Right atrium auricular region (tissue), 2 donors: ENCODE data around the gene RHOT1. TPM values are rescaled to one million over a fixed set of nuclear protein-coding genes. Genes with fewer than 3 reads are reported as not detected.
A peak's percentile ranks its signal among the peaks of the same experiment; 100 is the strongest.
"Not testable (repeated sequence)": the region's sequence is repeated elsewhere in the genome, so short reads cannot be mapped to it uniquely, and the experiment has no call there.

ENCODE experiments used
- DNase-seq: peaks from one replicate; pipeline ENCODE4 v3.0.0-alpha.2; 2019; ENCODE audit warnings: low spot score
- H3K27ac ChIP-seq, 2 donors: fragments of 200-600 bp; sonication (generic); 1 replicate in 1 of 2; 2 replicates in 1 of 2; pipeline ENCODE4 v1.5.1; 2016 to 2019
- H3K27me3 ChIP-seq, 2 donors: fragments of 200-600 bp; sonication (generic); one replicate each; pipeline versions ENCODE4 v1.5.1 to v1.6.0; 2017 to 2019
- H3K36me3 ChIP-seq: fragments of 200-600 bp; sonication (generic); one replicate; pipeline ENCODE4 v1.5.1; 2016
- H3K4me1 ChIP-seq, 2 donors: fragments of 200-600 bp; sonication (generic); one replicate each; pipeline versions ENCODE4 v1.5.1 to v1.6.0; 2017 to 2019
- H3K4me3 ChIP-seq, 2 donors: fragments of 200-600 bp; sonication (generic); 1 replicate in 1 of 2; 2 replicates in 1 of 2; pipeline ENCODE4 v1.5.1; 2017 to 2019; ENCODE audit warnings: mild to moderate bottlenecking in 1 of 2, moderate library complexity in 1 of 2
- H3K9me3 ChIP-seq, 2 donors: fragments of 200-600 bp; sonication (generic); one replicate each; pipeline ENCODE4 v1.5.1; 2019
- CTCF ChIP-seq, 2 donors: fragments of 200-600 bp; sonication (generic); IDR thresholded peaks; one replicate each; pipeline ENCODE4 v1.5.1; 2019; ENCODE audit warnings: antibody characterized with exemption in 2 of 2
- total RNA-seq, 2 donors: library from RNA; depleted of rRNA; stranded (reverse); fragments of >200 nt; gene quantifications; one replicate each; pipeline ENCODE4 v1.1.0, GENCODE V29; 2016

Gene RHOT1
- total RNA-seq, 2 donors from 2014 or later, result 39.6 to 51.0 TPM

- no peak for TF ChIP-seq CTCF (IDR thresholded peaks at IDR 0.05)
- Histone ChIP-seq H3K27me3 (no peaks in the 10 kb centered on the region), H3K27ac (no peak overlapping the region), H3K9me3 (no peaks in the 10 kb centered on the region), H3K36me3 (no peaks in the 10 kb centered on the region), H3K4me1 (no peaks in the 10 kb centered on the region), H3K4me3 (no peak overlapping the region)
- DNase-seq, result no peak
These were observed 38.7 kb upstream of the RHOT1 start for GRCh38 chr17:32103476-32104113.

- DNase-seq, result no peak
- no peak overlapping the region for H3K27ac ChIP-seq
- H3K4me3 ChIP-seq, result no peak overlapping the region
- H3K36me3 ChIP-seq, result no peaks in the 10 kb centered on the region
- H3K9me3 ChIP-seq, result no peaks in the 10 kb centered on the region
- no peaks in the 10 kb centered on the region for H3K4me1 ChIP-seq
- TF ChIP-seq CTCF (IDR thresholded peaks at IDR 0.05), result no peak
- H3K27me3 ChIP-seq, result no peaks in the 10 kb centered on the region
These were observed 38.1 kb upstream of the RHOT1 start for GRCh38 chr17:32104158-32104557.

GRCh38 chr17:32106471-32106981, 35.8 kb upstream of the RHOT1 start:
- not testable (repeated sequence) for H3K4me1 ChIP-seq, H3K27me3 ChIP-seq, H3K27ac ChIP-seq, DNase-seq, H3K4me3 ChIP-seq, H3K36me3 ChIP-seq, H3K9me3 ChIP-seq

DNA sequence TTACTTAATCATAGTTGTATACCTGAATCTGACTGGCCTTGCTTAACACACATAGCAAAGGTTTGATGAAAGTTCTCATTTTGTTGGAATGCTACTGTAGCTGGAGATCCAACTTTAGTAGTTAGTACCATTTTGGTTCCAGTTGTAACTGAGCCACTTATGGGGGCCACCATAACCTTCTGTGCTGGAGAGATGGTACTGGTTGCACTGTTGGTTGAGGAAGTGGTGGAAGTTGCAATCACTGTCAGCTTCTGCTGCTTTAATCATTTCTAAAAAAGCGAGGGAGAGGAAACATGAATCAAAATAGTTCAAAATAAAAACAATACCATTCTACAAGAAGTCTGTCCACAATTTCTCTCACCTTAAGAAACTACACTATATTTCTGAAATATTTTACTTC, 35.1 kb upstream of the RHOT1 start:
- not testable (repeated sequence) for H3K36me3 ChIP-seq, H3K9me3 ChIP-seq, DNase-seq, H3K27ac ChIP-seq, H3K27me3 ChIP-seq, H3K4me1 ChIP-seq, H3K4me3 ChIP-seq

- Histone ChIP-seq H3K36me3 (no peaks in the 10 kb centered on the region), H3K4me3 (no peak overlapping the region), H3K27me3 (no peaks in the 10 kb centered on the region), H3K9me3 (no peaks in the 10 kb centered on the region), H3K4me1 (peaks cover 0 to 9% of the 10 kb centered on the region in 2 donors), H3K27ac (no peak overlapping the region)
- DNase-seq, result no peak
- TF ChIP-seq CTCF (IDR thresholded peaks at IDR 0.05), result no peak
These were observed 31.7 kb upstream of the RHOT1 start for GRCh38 chr17:32110596-32110995.

DNA sequence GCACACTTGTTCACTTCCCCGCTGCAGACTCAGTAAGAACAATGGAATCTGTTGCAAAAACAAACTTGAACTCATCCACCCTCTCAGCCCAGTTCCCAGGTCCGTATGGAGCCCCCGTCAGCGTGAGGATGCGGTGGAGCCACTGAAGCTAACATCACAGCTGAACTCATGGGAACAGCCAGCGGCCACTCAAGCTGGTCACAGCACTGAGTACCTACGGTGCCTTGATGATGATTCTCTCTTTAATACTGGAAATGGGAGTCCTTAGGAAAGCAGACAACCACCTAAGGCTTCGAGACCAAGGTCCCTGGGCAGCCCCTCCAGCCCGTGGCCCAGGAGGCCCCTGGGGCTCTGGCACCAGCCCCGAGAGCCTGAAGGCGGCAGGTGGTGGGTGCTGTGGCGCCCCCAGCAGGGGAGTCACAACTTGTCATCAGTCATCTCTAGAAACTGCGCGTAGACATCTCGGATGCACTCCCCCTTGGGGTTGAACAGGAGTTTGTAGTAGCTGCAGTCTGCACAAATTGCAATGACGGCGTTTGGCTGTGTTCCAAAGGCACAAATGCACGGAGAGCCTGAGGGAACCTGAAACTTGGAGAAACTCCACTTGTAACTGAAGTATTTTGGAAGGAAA, 31.0 kb upstream of the RHOT1 start:
- no peaks in the 10 kb centered on the region for H3K27me3 ChIP-seq
- DNase-seq, result no peak
- H3K9me3 ChIP-seq, result no peaks in the 10 kb centered on the region
- H3K4me1 ChIP-seq, result peaks cover 0 to 9% of the 10 kb centered on the region in 2 donors
- peak overlapping the region in 1 of 2 donors; percentile 7 for H3K4me3 ChIP-seq
- peak in 1 of 2 donors; percentile 41 for TF ChIP-seq CTCF (IDR thresholded peaks at IDR 0.05)
- H3K27ac ChIP-seq, result no peak overlapping the region
- no peaks in the 10 kb centered on the region for H3K36me3 ChIP-seq
